Adrenal gland (tissue), 5 donors: Measurements from ENCODE around the gene GOLGA6L9.
"Not testable (repeated sequence)": the region's sequence is repeated elsewhere in the genome, so short reads cannot be mapped to it uniquely, and the experiment has no call there.

ENCODE experiments used
- POLR2A ChIP-seq, 2 donors: fragments of 450-650 bp; IDR thresholded peaks; one replicate each; pipeline ENCODE4 v1.6.1; 2017; ENCODE audit warnings: antibody characterized with exemption in 2 of 2, mild to moderate bottlenecking in 2 of 2, moderate library complexity in 1 of 2
- TF ChIP-seq, protein P1 (sequence below), 6 experiments: fragments of 450-650 bp in 4 of 6; fragments of 200-600 bp in 2 of 6; sonication (generic) in 1 of 6; IDR thresholded peaks; 1 replicate in 5 of 6; 2 replicates in 1 of 6; pipeline versions ENCODE4 v1.5.1 to v1.8.0; 2016 to 2021; ENCODE audit warnings: antibody characterized with exemption in 6 of 6, mild to moderate bottlenecking in 2 of 6, moderate library complexity in 1 of 6
- donor health status: DM: no; HTN: no; CAD: no.

DNA sequence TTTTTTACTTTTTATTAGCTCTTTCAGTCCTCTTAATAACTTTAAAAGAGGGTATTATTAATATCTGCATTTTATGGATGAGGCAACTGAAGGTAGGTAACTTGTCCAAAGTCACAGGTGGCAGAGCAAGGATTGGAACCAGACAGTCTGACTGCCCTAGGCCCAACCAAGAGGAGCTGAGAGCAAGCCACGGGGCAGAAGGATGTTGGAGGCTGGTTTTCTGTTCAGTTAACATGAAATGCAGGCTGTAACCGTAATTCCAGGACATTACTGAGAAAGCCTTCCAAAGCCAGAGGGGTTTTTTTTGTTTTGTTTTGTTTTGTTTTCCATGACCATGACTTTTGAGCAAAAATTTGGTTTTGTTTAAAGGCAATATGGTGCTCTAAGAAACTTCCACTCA, 9.1 kb upstream of the GOLGA6L9 start:
- TF ChIP-seq, protein P1, sequence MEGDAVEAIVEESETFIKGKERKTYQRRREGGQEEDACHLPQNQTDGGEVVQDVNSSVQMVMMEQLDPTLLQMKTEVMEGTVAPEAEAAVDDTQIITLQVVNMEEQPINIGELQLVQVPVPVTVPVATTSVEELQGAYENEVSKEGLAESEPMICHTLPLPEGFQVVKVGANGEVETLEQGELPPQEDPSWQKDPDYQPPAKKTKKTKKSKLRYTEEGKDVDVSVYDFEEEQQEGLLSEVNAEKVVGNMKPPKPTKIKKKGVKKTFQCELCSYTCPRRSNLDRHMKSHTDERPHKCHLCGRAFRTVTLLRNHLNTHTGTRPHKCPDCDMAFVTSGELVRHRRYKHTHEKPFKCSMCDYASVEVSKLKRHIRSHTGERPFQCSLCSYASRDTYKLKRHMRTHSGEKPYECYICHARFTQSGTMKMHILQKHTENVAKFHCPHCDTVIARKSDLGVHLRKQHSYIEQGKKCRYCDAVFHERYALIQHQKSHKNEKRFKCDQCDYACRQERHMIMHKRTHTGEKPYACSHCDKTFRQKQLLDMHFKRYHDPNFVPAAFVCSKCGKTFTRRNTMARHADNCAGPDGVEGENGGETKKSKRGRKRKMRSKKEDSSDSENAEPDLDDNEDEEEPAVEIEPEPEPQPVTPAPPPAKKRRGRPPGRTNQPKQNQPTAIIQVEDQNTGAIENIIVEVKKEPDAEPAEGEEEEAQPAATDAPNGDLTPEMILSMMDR (IDR thresholded peaks at IDR 0.05), result not testable (repeated sequence)
- not testable (repeated sequence) for TF ChIP-seq POLR2A (IDR thresholded peaks at IDR 0.05)
